ENCODE results near the gene DENND5A.
A peak's percentile ranks its signal among the peaks of the same experiment; 100 is the strongest.

The DENND5A gene

GRCh38 chr11:9265211-9266131, at the start of gene DENND5A:
TSS of gene DENND5A (minus strand) at chr11:9265350. CDS start at chr11:9265069, 281 bp downstream.
- peak; percentile 36 to 43 for DNase-seq (ENCODE audit: low read depth in 2 of 2)

GRCh38 chr11:9314291-9315077, 49.3 kb upstream of the DENND5A start, which contains the start of gene TMEM41B:
TSS of gene TMEM41B (minus strand) at chr11:9314593. CDS start at chr11:9314441, 152 bp downstream.
- DNase-seq (ENCODE audit: low read depth in 2 of 2) = peak; percentile 99

DNA sequence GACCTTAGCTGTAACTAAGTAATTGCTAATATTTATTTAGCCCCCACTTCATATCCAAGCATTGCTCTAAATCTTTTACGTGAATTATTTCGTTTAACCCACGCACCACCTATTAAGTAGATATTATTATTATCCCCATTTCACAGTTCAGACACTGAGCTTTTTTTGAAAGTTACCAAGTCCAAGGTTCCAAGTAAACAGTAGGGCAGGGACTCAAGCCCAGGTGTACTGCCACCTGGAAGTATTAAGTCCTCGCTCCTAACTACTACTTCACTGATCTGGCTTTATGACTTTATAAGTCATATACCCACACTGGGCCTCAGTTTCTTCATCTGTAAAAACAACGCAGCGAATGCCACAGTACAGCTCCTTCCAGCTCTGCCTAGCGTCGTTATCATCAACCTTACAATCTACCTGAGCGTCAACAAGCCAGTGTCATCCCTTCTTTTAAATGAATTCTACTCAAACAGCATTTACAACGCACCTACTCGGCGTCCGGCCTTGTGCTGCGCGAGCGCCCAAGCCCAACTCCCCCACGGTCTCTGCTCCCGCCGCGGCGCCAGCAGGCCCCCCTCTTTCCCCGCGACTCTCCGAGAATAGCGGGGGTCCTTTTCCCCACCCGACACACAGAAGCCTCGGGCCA, 48.6 kb upstream of the DENND5A start:
- peak in 1 of 2 donors; percentile 3 for DNase-seq (ENCODE audit: low read depth in 2 of 2)

DNA sequence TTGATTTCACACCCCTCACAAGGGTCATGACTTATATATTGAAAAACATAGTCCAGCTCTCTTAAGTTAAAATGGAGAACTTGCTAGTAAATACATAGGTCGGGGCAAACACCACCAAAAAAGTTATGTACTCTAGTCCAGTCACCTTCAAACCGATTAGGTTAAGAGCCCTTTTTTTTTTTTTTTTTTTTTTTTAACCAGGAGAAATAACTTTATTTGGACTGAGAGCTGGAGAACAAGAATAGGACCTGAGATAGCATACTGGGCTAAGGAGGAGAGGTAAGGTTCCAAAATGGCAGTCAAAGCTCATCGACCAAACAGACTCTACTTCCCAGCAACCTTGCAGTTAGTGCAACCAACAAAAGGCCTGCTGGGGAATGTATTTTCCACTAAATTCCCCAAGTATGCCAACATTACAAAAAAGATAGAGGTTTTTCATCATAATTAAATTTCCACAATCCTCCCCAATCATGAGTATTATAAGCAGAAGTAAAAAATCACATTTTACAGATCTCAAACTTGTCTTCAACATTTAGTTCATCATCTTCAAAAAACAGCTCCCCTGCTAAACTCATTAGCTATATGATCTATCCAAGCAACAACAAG, 45.4 kb upstream of the DENND5A start:
- no peak for DNase-seq (ENCODE audit: low read depth in 2 of 2)

GRCh38 chr11:9304178-9304577, 39.0 kb upstream of the DENND5A start:
- no peak for DNase-seq (ENCODE audit: low read depth in 2 of 2)

- no peak for DNase-seq (ENCODE audit: low read depth in 2 of 2)
Measured at GRCh38 chr11:9302448-9302847, 37.3 kb upstream of the DENND5A start.

DNA sequence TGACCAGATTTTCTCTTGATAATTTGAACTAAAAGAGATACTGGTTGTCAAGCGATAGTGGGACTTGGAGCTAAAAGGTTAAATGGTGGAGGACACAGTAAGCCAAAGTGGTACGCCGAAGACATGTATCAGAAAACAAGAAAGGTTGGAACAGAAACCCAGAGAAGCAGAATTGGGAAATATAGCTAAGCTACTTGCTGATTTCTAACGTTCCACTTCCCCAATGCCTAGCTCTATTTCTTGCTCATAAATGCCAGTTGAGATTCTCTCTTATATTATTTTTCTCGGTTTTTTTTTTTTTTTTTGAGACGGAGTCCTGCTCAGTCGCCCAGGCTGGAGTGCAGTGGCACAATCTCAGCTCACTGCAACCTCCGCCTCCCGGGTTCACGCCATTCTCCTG, 36.6 kb upstream of the DENND5A start:
- DNase-seq (ENCODE audit: low read depth in 2 of 2) = no peak

DNA sequence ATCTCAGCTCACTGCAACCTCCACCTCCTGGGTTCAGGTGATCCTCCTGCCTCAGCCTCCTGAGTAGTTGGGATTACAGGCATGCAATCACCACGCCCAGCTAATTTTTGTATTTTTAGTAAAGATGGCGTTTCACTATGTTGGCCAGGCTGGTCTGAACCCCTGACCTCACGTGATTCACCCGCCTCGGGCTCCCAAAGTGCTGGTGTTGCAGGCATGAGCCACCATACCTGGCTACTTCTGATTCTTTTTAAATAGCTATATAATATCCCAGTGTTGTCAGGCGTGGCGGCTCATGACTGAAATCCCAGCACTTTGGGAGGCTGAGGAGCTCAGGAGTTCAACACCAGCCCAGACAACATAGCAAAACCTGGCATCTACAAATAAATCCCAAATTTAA, 28.5 kb upstream of the DENND5A start:
- DNase-seq (ENCODE audit: low read depth in 2 of 2) = no peak

DNA sequence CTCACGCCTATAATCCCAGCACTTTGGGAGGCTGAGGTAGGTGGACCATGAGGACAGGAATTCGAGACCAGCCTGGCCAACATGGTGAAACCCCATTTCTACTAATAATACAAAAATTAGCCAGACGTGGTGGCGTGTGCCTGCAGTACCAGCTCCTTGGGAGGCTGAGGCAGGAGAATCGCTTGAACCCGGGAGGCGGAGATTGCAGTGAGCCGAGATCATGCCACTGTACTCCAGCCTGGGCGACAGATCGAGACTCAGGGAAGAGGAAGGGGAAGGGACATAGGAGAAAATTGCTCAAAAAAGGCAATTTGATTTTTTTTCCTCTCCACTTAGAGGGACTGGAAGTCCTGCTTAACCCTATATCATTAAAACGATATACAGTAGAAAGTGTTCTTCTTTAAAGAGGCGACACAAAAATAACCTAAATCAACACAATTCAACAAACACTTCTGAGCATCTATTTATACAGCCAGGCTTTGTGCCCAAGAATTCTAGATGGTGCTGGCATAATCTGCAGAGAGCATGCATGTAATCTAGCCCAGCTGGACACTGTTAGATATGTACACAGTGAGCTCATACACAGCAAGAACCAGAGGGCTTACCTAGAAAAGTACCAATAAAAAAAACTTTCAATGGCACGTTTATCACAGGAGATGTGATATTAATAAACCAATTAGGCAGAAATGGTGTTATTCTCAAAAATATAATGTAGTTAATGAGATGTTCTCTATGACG, 20.9 kb upstream of the DENND5A start:
- DNase-seq (ENCODE audit: low read depth in 2 of 2) = no peak

GRCh38 chr11:9280655-9281301, 15.6 kb upstream of the DENND5A start:
- DNase-seq (ENCODE audit: low read depth in 2 of 2) = peak in 1 of 2 donors; percentile 25

DNA sequence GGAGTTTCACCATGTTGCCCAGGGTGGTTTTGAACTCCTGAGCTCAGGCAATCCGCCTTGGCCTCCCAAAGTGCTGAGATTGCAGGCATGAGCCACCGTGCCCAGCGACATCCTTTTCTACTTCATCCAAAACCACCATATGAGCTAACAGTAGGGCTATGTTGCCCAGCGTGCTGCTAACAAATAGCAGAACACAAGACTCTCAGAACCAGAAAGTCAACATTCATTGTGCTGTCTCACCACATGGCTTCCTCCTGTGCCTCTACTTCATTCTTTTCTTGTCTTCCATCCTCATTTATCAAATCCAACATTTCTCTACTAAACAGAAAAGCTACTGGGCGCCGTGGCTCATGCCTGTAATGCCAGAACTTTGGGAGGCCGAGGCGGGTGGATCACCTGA, 12.0 kb upstream of the DENND5A start:
- no peak for DNase-seq (ENCODE audit: low read depth in 2 of 2)

- no peak for DNase-seq (ENCODE audit: low read depth in 2 of 2)
Measured at GRCh38 chr11:9276571-9276970, 11.4 kb upstream of the DENND5A start.

GRCh38 chr11:9274499-9275258, 9.5 kb upstream of the DENND5A start:
- DNase-seq (ENCODE audit: low read depth in 2 of 2) = no peak

DNA sequence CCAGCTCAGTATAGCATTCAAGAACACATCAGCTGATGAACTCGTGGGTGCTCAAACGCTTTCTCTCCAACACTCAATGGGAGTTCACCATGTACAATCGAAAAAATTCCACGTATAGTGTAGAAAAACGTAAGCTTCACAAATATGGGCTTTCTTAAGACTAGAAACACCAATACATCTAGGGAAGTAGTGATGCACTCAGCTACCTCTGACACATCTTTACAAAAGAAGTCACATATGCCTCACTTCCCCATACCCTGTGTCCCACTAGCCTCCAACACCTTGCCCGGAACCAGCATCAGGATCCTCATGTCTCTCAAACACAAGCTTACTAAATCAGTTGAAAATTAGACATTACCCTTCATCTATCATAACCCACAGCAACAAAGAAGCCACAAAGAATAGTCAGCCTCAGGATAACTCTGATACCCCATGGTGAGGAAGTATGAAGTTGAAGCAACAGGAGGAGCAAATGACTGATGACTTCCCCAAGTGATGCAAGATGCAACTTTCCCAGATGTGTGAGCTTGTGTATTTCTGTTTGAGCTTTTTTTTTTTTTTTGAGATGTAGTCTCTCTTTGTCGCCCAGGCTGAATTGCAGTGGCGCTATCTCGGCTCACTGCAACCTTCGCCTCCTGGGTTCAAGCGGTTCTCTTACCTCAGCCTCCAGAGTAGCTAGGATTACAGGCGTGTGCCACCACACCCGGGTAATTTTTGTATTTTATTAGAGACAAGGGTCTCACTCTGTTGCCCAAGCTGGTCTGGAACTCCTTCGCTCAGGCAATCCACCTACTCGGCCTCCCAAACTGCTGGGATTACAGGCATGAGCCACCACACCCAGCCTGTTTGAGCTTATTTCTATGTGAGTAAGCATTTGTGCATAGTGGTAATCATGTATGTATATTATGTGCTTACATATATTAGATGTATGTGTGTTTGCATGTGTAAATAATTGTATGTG, 8.5 kb upstream of the DENND5A start:
- DNase-seq (ENCODE audit: low read depth in 2 of 2) = no peak

- DNase-seq (ENCODE audit: low read depth in 2 of 2) = no peak
Measured at GRCh38 chr11:9269492-9270013, 4.4 kb upstream of the DENND5A start.

- no peak for DNase-seq (ENCODE audit: low read depth in 2 of 2)
Measured at GRCh38 chr11:9267680-9268079, 2.5 kb upstream of the DENND5A start.

GRCh38 chr11:9266926-9267325, 1.8 kb upstream of the DENND5A start:
- no peak for DNase-seq (ENCODE audit: low read depth in 2 of 2)

DNA sequence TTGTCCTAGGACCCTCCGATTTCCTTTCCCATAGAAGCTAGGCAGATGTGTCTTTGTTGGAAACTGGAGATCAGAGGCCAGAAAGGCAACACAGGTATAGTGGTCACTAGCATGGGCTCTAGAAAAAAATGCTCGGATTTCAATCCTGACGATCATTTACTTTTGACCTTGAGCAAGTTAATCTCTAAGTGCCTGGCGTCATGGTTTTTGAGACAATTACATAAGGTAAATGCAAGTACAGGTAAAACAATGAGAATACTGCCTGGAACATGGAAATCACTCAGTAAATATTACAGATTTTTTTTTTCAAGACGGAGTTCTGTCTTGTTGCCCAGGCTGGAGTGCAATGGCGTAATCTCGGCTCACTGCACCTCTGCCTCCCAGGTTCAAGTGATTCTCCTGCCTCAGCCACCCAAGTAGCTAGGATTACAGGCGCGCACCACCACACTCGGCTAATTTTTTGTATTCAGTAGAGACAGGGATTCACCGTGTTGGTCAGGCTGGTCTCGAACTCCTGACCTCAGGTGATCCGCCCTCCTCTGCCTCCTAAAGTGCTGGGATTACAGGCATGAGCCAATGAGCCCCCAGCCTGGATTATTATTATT, 1.1 kb upstream of the DENND5A start:
- DNase-seq (ENCODE audit: low read depth in 2 of 2) = no peak
